ENCODE results near the gene CCDC12. TPM values are rescaled to one million over a fixed set of nuclear protein-coding genes. Genes with fewer than 3 reads are reported as not detected.

CCDC12 gene
- polyA plus RNA-seq, 1 of the 3 experiments (the other 2 are of a cell fraction): 105 TPM

DNA sequence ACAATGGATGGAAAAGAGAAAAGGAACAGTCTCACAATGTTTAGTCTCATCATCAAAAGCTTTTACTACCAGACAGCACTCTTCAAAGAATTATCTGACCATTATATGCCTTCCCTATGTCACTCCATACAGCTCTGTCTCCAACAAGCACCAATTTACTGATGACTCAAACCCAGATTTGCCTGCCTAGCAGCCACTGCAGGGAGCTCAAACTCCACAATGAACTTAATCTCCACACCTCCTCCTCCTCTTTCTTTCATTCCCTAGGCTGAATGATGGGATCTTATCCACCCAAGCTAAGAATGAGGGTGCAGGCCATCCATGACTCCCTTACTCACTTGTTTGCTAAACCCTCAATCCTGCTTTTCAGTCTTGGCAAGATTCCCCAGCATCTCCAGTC, 48.4 kb upstream of the CCDC12 start:
- ChIA-PET POLR2A (interaction anchor here (0.6 kb wide), 1 partner anchor 11 kb away, joined by 3 read pairs; no protein-coding TSS in a partner anchor), CTCF (interaction anchor here (0.9 to 1.2 kb wide), 2 partner anchors 14 to 158 kb away, joined by 3 read pairs; no protein-coding TSS in a partner anchor)
- Histone ChIP-seq H3K9me3 (no peaks in the 10 kb centered on the region), H3K4me2 (no peak overlapping the region; the same call in 1 of the 2 replicates), H3K79me2 (ENCODE audit: insufficient read depth) (peaks cover 80% of the 10 kb centered on the region), H3K4me1 (ENCODE audit: control insufficient read depth in 1 of 2, insufficient read depth in 2 of 2, low read depth in 1 of 2, low read length in 1 of 2) (peaks cover 0 to 3% of the 10 kb centered on the region in 2 experiments; a peak in 1 of 4 replicates), H4K20me1 (ENCODE audit: insufficient read depth) (peaks cover 25% of the 10 kb centered on the region), H3K9me2 (no peaks in the 10 kb centered on the region), H3K27me3 (ENCODE audit: insufficient read depth) (no peaks in the 10 kb centered on the region), H3K9ac (no peak overlapping the region), H3K36me3 (replicated peaks in 1 of 2; ENCODE audit: control insufficient read depth in 1 of 2, insufficient read depth in 2 of 2, low read length in 1 of 2) (peaks cover 13 to 26% of the 10 kb centered on the region in 2 experiments), H3F3A (replicated peaks; ENCODE audit: insufficient read depth) (peaks cover 3% of the 10 kb centered on the region), H3K4me3 (ENCODE audit: low read depth in 2 of 2, low read length in 1 of 2) (no peak overlapping the region), H2AFZ (ENCODE audit: low read depth) (no peak overlapping the region), H3K27ac (ENCODE audit: low read depth in 2 of 2, low read length in 1 of 2) (no peak overlapping the region)
- TF ChIP-seq TEAD4 (IDR thresholded peaks at IDR 0.05; ENCODE audit: borderline replicate concordance, insufficient read depth) (no peak), GATA2 (CRISPR knock-in tag; IDR thresholded peaks at IDR 0.05) (no peak), FOXM1 (IDR thresholded peaks at IDR 0.05; ENCODE audit: low read depth) (no peak), CHD2 (IDR thresholded peaks at IDR 0.05; ENCODE audit: low read length, partially characterized antibody) (no peak), SIN3A (IDR thresholded peaks at IDR 0.05; ENCODE audit: borderline replicate concordance, low read depth, low read length) (no peak), SMC3 (IDR thresholded peaks at IDR 0.05; ENCODE audit: low read depth, low read length) (no peak), NFIC (IDR thresholded peaks at IDR 0.05; ENCODE audit: borderline replicate concordance) (no peak)
- TF ChIP-seq, protein P1, sequence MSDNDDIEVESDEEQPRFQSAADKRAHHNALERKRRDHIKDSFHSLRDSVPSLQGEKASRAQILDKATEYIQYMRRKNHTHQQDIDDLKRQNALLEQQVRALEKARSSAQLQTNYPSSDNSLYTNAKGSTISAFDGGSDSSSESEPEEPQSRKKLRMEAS (IDR thresholded peaks at IDR 0.05; ENCODE audit: low read depth): no peak
- TF ChIP-seq, protein P2, sequence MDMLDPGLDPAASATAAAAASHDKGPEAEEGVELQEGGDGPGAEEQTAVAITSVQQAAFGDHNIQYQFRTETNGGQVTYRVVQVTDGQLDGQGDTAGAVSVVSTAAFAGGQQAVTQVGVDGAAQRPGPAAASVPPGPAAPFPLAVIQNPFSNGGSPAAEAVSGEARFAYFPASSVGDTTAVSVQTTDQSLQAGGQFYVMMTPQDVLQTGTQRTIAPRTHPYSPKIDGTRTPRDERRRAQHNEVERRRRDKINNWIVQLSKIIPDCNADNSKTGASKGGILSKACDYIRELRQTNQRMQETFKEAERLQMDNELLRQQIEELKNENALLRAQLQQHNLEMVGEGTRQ (IDR thresholded peaks at IDR 0.05; ENCODE audit: borderline replicate concordance, low read depth, low read length): no peak
- DNase-seq: no peak

DNA sequence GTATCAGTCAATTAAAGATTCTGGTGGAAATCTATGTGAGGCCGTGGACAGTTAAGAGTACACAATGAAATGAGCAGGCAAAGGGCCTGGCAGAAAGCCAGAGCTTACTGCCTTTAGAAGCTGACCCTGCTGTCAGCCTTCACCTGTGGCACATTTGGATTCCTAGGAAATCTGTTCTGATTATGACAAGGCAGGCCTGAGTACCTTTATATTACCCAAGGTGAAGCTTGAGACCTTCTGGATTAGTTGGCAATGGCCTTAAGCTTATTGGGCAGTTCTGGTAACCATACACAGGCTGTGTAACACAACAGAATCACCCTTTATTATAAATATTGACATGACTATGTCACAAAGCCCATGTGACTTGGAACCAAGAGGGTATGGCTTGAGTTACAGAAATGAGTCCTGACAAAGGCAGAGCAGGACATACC, 46.1 kb upstream of the CCDC12 start:
- H3K4me2 ChIP-seq: no peak overlapping the region
- ChIA-PET POLR2A (no interaction called here), CTCF (interaction anchor here (1.3 kb wide), 1 partner anchor 99 kb away, joined by 3 read pairs; no protein-coding TSS in a partner anchor)
- peaks cover 10% of the 10 kb centered on the region for H3F3A ChIP-seq (replicated peaks; ENCODE audit: insufficient read depth)
- H2AFZ ChIP-seq (ENCODE audit: low read depth): no peak overlapping the region
- H3K9me2 ChIP-seq: no peaks in the 10 kb centered on the region
- no peak overlapping the region for H3K27ac ChIP-seq (ENCODE audit: low read depth in 2 of 2, low read length in 1 of 2)
- peaks cover 18 to 29% of the 10 kb centered on the region in 2 experiments for H3K36me3 ChIP-seq (replicated peaks in 1 of 2; ENCODE audit: control insufficient read depth in 1 of 2, insufficient read depth in 2 of 2, low read length in 1 of 2)
- H3K9ac ChIP-seq: no peak overlapping the region
- no peak overlapping the region for H3K4me3 ChIP-seq (ENCODE audit: low read depth in 2 of 2, low read length in 1 of 2)
- H3K79me2 ChIP-seq (ENCODE audit: insufficient read depth): peaks cover 71% of the 10 kb centered on the region
- no peaks in the 10 kb centered on the region for H3K27me3 ChIP-seq (ENCODE audit: insufficient read depth)
- WGBS (ENCODE audit: low lambda C conversion rate): 100% methylated on average over 1 of the region's 1 CpG
- no peak for DNase-seq
- peaks cover 25% of the 10 kb centered on the region for H4K20me1 ChIP-seq (ENCODE audit: insufficient read depth)
- 0 out of 4 replicates have a peak, but pooled peaks cover 0 to under 1% of the 10 kb centered on the region in 2 experiments for H3K4me1 ChIP-seq (ENCODE audit: control insufficient read depth in 1 of 2, insufficient read depth in 2 of 2, low read depth in 1 of 2, low read length in 1 of 2)
- no peaks in the 10 kb centered on the region for H3K9me3 ChIP-seq
- TF ChIP-seq SIN3A (IDR thresholded peaks at IDR 0.05; ENCODE audit: borderline replicate concordance, low read depth, low read length) (no peak), TCF12 (IDR thresholded peaks at IDR 0.05) (no peak), CHD2 (IDR thresholded peaks at IDR 0.05; ENCODE audit: low read length, partially characterized antibody) (no peak), EP300 (IDR thresholded peaks at IDR 0.05; ENCODE audit: borderline replicate concordance in 1 of 2, low read depth in 1 of 2, low read length in 1 of 2) (no peak), FOXJ3 (CRISPR knock-in tag; IDR thresholded peaks at IDR 0.05) (no peak), GABPA (IDR thresholded peaks at IDR 0.05; ENCODE audit: low read depth) (no peak), JUND (IDR thresholded peaks at IDR 0.05) (no peak), TEAD4 (IDR thresholded peaks at IDR 0.05; ENCODE audit: borderline replicate concordance, insufficient read depth) (no peak), POLR2AphosphoS5 (IDR thresholded peaks at IDR 0.05; ENCODE audit: low read depth, low read length) (no peak), RFX5 (IDR thresholded peaks at IDR 0.05; ENCODE audit: low read length) (no peak)
- TF ChIP-seq, protein P1 (IDR thresholded peaks at IDR 0.05; ENCODE audit: low read depth): no peak
- TF ChIP-seq, protein P3, sequence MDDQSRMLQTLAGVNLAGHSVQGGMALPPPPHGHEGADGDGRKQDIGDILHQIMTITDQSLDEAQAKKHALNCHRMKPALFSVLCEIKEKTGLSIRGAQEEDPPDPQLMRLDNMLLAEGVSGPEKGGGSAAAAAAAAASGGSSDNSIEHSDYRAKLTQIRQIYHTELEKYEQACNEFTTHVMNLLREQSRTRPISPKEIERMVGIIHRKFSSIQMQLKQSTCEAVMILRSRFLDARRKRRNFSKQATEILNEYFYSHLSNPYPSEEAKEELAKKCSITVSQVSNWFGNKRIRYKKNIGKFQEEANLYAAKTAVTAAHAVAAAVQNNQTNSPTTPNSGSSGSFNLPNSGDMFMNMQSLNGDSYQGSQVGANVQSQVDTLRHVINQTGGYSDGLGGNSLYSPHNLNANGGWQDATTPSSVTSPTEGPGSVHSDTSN (IDR thresholded peaks at IDR 0.05): no peak
- TF ChIP-seq, protein P4, sequence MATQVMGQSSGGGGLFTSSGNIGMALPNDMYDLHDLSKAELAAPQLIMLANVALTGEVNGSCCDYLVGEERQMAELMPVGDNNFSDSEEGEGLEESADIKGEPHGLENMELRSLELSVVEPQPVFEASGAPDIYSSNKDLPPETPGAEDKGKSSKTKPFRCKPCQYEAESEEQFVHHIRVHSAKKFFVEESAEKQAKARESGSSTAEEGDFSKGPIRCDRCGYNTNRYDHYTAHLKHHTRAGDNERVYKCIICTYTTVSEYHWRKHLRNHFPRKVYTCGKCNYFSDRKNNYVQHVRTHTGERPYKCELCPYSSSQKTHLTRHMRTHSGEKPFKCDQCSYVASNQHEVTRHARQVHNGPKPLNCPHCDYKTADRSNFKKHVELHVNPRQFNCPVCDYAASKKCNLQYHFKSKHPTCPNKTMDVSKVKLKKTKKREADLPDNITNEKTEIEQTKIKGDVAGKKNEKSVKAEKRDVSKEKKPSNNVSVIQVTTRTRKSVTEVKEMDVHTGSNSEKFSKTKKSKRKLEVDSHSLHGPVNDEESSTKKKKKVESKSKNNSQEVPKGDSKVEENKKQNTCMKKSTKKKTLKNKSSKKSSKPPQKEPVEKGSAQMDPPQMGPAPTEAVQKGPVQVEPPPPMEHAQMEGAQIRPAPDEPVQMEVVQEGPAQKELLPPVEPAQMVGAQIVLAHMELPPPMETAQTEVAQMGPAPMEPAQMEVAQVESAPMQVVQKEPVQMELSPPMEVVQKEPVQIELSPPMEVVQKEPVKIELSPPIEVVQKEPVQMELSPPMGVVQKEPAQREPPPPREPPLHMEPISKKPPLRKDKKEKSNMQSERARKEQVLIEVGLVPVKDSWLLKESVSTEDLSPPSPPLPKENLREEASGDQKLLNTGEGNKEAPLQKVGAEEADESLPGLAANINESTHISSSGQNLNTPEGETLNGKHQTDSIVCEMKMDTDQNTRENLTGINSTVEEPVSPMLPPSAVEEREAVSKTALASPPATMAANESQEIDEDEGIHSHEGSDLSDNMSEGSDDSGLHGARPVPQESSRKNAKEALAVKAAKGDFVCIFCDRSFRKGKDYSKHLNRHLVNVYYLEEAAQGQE (IDR thresholded peaks at IDR 0.05; ENCODE audit: low read depth, low read length): no peak
- TF ChIP-seq, protein P5, sequence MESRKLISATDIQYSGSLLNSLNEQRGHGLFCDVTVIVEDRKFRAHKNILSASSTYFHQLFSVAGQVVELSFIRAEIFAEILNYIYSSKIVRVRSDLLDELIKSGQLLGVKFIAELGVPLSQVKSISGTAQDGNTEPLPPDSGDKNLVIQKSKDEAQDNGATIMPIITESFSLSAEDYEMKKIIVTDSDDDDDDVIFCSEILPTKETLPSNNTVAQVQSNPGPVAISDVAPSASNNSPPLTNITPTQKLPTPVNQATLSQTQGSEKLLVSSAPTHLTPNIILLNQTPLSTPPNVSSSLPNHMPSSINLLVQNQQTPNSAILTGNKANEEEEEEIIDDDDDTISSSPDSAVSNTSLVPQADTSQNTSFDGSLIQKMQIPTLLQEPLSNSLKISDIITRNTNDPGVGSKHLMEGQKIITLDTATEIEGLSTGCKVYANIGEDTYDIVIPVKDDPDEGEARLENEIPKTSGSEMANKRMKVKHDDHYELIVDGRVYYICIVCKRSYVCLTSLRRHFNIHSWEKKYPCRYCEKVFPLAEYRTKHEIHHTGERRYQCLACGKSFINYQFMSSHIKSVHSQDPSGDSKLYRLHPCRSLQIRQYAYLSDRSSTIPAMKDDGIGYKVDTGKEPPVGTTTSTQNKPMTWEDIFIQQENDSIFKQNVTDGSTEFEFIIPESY (IDR thresholded peaks at IDR 0.05; ENCODE audit: borderline replicate concordance, low read depth): no peak

Data from SK-N-SH (cell line).